ENCODE data around the gene DNAJC10. TPM values are rescaled to one million over a fixed set of nuclear protein-coding genes. Genes with fewer than 3 reads are reported as not detected.

The DNAJC10 gene, protein sequence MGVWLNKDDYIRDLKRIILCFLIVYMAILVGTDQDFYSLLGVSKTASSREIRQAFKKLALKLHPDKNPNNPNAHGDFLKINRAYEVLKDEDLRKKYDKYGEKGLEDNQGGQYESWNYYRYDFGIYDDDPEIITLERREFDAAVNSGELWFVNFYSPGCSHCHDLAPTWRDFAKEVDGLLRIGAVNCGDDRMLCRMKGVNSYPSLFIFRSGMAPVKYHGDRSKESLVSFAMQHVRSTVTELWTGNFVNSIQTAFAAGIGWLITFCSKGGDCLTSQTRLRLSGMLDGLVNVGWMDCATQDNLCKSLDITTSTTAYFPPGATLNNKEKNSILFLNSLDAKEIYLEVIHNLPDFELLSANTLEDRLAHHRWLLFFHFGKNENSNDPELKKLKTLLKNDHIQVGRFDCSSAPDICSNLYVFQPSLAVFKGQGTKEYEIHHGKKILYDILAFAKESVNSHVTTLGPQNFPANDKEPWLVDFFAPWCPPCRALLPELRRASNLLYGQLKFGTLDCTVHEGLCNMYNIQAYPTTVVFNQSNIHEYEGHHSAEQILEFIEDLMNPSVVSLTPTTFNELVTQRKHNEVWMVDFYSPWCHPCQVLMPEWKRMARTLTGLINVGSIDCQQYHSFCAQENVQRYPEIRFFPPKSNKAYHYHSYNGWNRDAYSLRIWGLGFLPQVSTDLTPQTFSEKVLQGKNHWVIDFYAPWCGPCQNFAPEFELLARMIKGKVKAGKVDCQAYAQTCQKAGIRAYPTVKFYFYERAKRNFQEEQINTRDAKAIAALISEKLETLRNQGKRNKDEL
- total RNA-seq, result 163 and 223 TPM in 2 replicates

DNA sequence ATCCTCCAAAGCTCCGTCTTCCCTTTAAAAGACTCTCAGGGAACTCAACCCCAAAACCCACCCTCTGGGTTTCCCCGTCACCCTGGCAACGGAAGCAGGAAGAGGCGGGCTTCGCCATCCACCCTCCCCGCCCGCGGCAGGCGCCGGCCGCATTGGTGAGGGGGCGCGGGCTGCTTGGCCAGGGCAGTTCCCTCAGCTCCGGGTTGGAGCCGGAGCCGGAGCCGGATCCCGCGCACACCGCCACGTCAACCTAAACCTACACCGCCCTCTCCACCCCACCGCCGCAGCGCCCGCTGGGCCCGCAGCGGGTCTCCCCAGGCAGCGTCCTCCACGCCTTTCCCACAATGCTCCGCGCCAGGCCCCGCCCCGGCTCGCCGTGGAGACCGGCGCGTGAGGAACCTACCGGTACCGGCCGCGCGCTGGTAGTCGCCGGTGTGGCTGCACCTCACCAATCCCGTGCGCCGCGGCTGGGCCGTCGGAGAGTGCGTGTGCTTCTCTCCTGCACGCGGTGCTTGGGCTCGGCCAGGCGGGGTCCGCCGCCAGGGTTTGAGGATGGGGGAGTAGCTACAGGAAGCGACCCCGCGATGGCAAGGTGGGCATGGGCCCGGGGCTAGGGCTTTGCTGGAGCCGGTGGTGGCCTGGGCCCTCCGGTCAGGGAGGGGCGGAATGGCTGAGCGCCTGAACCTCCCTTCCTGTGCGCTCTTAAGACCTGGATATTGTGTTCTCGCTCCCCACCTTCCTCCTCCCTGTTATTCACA lies at the start of gene DNAJC10:
Gene DNAJC10, plus strand, starts transcription at position 366 of the 758 bp plus-strand sequence. CDS start 1,830 bp downstream, outside the sequence.

Other genes with a start within 250 kb of the DNAJC10 start
- 0.66 and 1.3 TPM in 2 replicates for gene FRZB, start 150.4 kb downstream of the DNAJC10 start, total RNA-seq

Measured in aortic smooth muscle cell (primary cell).